Neural progenitor cell (in vitro differentiated cells): Measurements from ENCODE around the gene VPS37B. TPM values are rescaled to one million over a fixed set of nuclear protein-coding genes. Genes with fewer than 3 reads are reported as not detected.
"Not testable (repeated sequence)": the region's sequence is repeated elsewhere in the genome, so short reads cannot be mapped to it uniquely, and the experiment has no call there.

Experiments used
- DNase-seq: peaks from one replicate; pipeline ENCODE4 v3.0.0-alpha.2; 2016; ENCODE audit warnings: low spot score
- H2AFZ ChIP-seq: fragments of 200-600 bp; sonication (generic); replicated peaks from 2 replicates; pipeline ENCODE4 v1.6.1; 2016; ENCODE audit warnings: antibody characterized with exemption
- H3F3A ChIP-seq: fragments of 200-600 bp; sonication (generic); 2 replicates; pipeline ENCODE4 v1.6.1; 2016; ENCODE audit warnings: antibody characterized with exemption, low read depth
- H3K27ac ChIP-seq: fragments of 200-600 bp; sonication (generic); 2 replicates; pipeline ENCODE4 v1.5.1; 2016; ENCODE audit warnings: mild to moderate bottlenecking
- H3K27me3 ChIP-seq: fragments of 200-600 bp; sonication (generic); 2 replicates; pipeline ENCODE4 v1.6.1; 2016; ENCODE audit warnings: mild to moderate bottlenecking, moderate library complexity
- H3K36me3 ChIP-seq: fragments of 200-600 bp; sonication (generic); 2 replicates; pipeline ENCODE4 v1.5.1; 2016
- H3K4me1 ChIP-seq: fragments of 200-600 bp; sonication (generic); 2 replicates; pipeline ENCODE4 v1.6.1; 2016; ENCODE audit warnings: mixed run types
- H3K4me2 ChIP-seq: fragments of 200-600 bp; sonication (generic); 2 replicates; pipeline ENCODE4 v1.6.1; 2016
- H3K4me3 ChIP-seq: fragments of 200-600 bp; sonication (generic); 2 replicates; pipeline ENCODE4 v1.5.1; 2016
- H3K79me2 ChIP-seq: fragments of 200-600 bp; sonication (generic); 2 replicates; pipeline ENCODE4 v1.6.1; 2016; ENCODE audit warnings: low read depth
- H3K9ac ChIP-seq: fragments of 200-600 bp; sonication (generic); 2 replicates; pipeline ENCODE4 v1.6.1; 2016
- H3K9me3 ChIP-seq: fragments of 200-600 bp; sonication (generic); 2 replicates; pipeline ENCODE4 v1.5.1; 2016; ENCODE audit warnings: low read depth
- H4K20me1 ChIP-seq: fragments of 200-600 bp; sonication (generic); 2 replicates; pipeline ENCODE4 v1.6.1; 2016; ENCODE audit warnings: low read depth
- H3K27ac Mint-ChIP-seq: 3 replicates; pipeline ENCODE4 v1.8.0; 2021; ENCODE audit warnings: mixed read lengths
- H3K27me3 Mint-ChIP-seq: 2 replicates; pipeline ENCODE4 v1.8.0; 2022; ENCODE audit warnings: low read depth, mild to moderate bottlenecking, inconsistent platforms, moderate library complexity, mixed read lengths; ENCODE audit not compliant: insufficient read depth
- H3K36me3 Mint-ChIP-seq: 3 replicates; pipeline ENCODE4 v1.8.0; 2021; ENCODE audit warnings: mixed read lengths
- H3K4me1 Mint-ChIP-seq: 3 replicates; pipeline ENCODE4 v1.8.0; 2021; ENCODE audit warnings: mixed read lengths
- H3K4me3 Mint-ChIP-seq: 3 replicates; pipeline ENCODE4 v1.8.0; 2021; ENCODE audit warnings: mild to moderate bottlenecking, moderate library complexity, mixed read lengths
- H3K9me3 Mint-ChIP-seq: 3 replicates; pipeline ENCODE4 v1.8.0; 2020; ENCODE audit warnings: mixed read lengths
- EZH2 ChIP-seq: fragments of 200-600 bp; sonication (generic); IDR thresholded peaks from 2 replicates; pipeline ENCODE4 v1.6.1; 2017; ENCODE audit warnings: antibody characterized with exemption, mild to moderate bottlenecking, moderate library complexity
- EZH2phosphoT487 ChIP-seq: fragments of 200-600 bp; sonication (generic); IDR thresholded peaks from 2 replicates; pipeline ENCODE4 v1.6.1; 2017; ENCODE audit warnings: antibody characterized with exemption
- total RNA-seq: library from RNA; depleted of rRNA; stranded (reverse); fragments of >200 nt; gene quantifications from 2 replicates; pipeline ENCODE4 v1.2.3, GENCODE V29; 2015; ENCODE audit warnings: low replicate concordance
- TF ChIP-seq, protein P1 (sequence below): fragments of 200-600 bp; sonication (generic); IDR thresholded peaks from 2 replicates; pipeline ENCODE4 v1.5.1; 2017; ENCODE audit warnings: antibody characterized with exemption, mild to moderate bottlenecking

The VPS37B gene
- total RNA-seq, 1 donor from 2014 or later: 19.4 TPM

- Mint-ChIP-seq H3K9me3 (no peaks in the 10 kb centered on the region), H3K4me3 (peak overlapping the region; percentile 92), H3K36me3 (peaks cover 2% of the 10 kb centered on the region), H3K4me1 (peaks cover 65% of the 10 kb centered on the region), H3K27ac (peak overlapping the region; percentile 57), H3K27me3 (peaks cover 17% of the 10 kb centered on the region)
- Histone ChIP-seq H3K27me3 (peaks cover 64% of the 10 kb centered on the region), H3K79me2 (peaks cover 50% of the 10 kb centered on the region), H3K36me3 (no peaks in the 10 kb centered on the region), H3K9me3 (no peaks in the 10 kb centered on the region), H3K27ac (no peak overlapping the region), H2AFZ (peak overlapping the region; percentile 58), H3K4me2 (peak overlapping the region; percentile 94), H3K4me3 (peak overlapping the region; percentile 80), H3K9ac (peak overlapping the region; percentile 63), H3K4me1 (peaks cover 35% of the 10 kb centered on the region), H4K20me1 (peaks cover 47% of the 10 kb centered on the region), H3F3A (peaks cover 29% of the 10 kb centered on the region)
- TF ChIP-seq, protein P1, sequence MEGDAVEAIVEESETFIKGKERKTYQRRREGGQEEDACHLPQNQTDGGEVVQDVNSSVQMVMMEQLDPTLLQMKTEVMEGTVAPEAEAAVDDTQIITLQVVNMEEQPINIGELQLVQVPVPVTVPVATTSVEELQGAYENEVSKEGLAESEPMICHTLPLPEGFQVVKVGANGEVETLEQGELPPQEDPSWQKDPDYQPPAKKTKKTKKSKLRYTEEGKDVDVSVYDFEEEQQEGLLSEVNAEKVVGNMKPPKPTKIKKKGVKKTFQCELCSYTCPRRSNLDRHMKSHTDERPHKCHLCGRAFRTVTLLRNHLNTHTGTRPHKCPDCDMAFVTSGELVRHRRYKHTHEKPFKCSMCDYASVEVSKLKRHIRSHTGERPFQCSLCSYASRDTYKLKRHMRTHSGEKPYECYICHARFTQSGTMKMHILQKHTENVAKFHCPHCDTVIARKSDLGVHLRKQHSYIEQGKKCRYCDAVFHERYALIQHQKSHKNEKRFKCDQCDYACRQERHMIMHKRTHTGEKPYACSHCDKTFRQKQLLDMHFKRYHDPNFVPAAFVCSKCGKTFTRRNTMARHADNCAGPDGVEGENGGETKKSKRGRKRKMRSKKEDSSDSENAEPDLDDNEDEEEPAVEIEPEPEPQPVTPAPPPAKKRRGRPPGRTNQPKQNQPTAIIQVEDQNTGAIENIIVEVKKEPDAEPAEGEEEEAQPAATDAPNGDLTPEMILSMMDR: no peak
- TF ChIP-seq EZH2: no peak
- TF ChIP-seq EZH2phosphoT487: no peak
- DNase-seq: no peak
Measured at GRCh38 chr12:122895320-122895703, 612 bp downstream of the VPS37B start.

DNA sequence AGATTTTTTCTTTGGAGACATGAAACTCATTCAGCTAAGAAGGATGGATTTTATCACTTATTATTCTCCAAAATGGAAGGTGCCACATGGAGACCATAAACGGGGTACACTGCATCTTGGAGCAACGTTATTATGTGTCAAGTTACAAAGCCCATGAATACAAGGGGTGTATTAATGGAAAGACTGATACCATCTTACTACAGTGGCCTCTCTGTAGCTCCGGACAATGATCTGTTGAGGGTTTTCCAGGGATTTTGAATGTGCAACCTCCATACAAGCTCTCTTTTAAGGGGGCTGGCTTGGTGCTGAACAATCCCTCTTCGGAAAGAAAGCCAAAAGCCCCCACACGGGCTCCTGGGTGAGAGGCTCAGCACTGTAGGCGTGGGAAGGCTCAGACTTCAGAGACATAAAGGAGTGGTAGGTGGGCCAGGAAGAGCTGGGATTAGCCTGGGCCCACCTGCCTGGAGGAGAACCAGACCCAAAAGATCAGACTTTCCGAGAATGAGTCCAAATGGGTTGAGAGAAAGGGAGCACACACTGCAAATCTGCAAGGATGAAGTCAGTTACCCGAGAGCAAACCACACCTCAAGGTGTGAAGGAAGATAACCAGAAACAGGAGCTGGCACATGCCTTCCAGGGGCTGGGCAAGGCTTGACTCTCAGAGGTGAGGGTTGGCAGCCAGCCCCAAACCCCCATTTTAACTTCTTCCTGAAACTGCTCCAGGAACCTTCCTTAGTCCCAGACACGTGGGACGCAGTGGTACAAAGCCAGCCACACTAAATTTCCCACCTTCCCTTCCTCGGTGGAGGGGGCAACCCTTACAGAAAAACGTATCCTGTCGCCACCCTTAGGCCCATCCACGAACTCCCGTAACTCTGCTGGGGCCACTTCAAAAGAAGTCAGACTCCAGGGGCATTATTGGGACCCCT lies 1.5 kb downstream of the VPS37B start:
- peaks cover 57% of the 10 kb centered on the region for H3K79me2 ChIP-seq
- peaks cover 69% of the 10 kb centered on the region for H3K4me1 Mint-ChIP-seq

GRCh38 chr12:122893208-122894153 lies 2.4 kb downstream of the VPS37B start:
- H3K4me1 Mint-ChIP-seq: peaks cover 71% of the 10 kb centered on the region
- Histone ChIP-seq H2AFZ (no peak overlapping the region), H3K4me1 (peaks cover 38% of the 10 kb centered on the region), H3K36me3 (no peaks in the 10 kb centered on the region), H3K27ac (no peak overlapping the region), H3K9ac (no peak overlapping the region), H3K27me3 (peaks cover 47% of the 10 kb centered on the region), H3K79me2 (peaks cover 65% of the 10 kb centered on the region), H3F3A (peaks cover 29% of the 10 kb centered on the region), H4K20me1 (peaks cover 66% of the 10 kb centered on the region), H3K4me3 (no peak overlapping the region), H3K4me2 (peak overlapping the region; percentile 94), H3K9me3 (no peaks in the 10 kb centered on the region)
- H3K27ac Mint-ChIP-seq: peak overlapping the region; percentile 67
- H3K27me3 Mint-ChIP-seq: peaks cover 12% of the 10 kb centered on the region
- peaks cover 2% of the 10 kb centered on the region for H3K36me3 Mint-ChIP-seq
- H3K9me3 Mint-ChIP-seq: no peaks in the 10 kb centered on the region
- DNase-seq: no peak
- peak overlapping the region; percentile 92 for H3K4me3 Mint-ChIP-seq
- no peak for TF ChIP-seq EZH2phosphoT487
- no peak for TF ChIP-seq EZH2
- TF ChIP-seq, protein P1: no peak

More for the DNA sequence above, 1.5 kb downstream of the VPS37B start:
- Histone ChIP-seq H4K20me1 (peaks cover 56% of the 10 kb centered on the region), H3K4me3 (peak overlapping the region; percentile 80), H3K27ac (no peak overlapping the region), H2AFZ (no peak overlapping the region), H3K4me1 (peaks cover 36% of the 10 kb centered on the region), H3K27me3 (peaks cover 57% of the 10 kb centered on the region), H3K36me3 (no peaks in the 10 kb centered on the region), H3K9me3 (no peaks in the 10 kb centered on the region), H3K9ac (no peak overlapping the region), H3F3A (peaks cover 29% of the 10 kb centered on the region), H3K4me2 (peak overlapping the region; percentile 94)
- no peak for DNase-seq
- Mint-ChIP-seq H3K27me3 (peaks cover 12% of the 10 kb centered on the region), H3K27ac (peak overlapping the region; percentile 57), H3K4me3 (peak overlapping the region; percentile 92), H3K9me3 (no peaks in the 10 kb centered on the region), H3K36me3 (peaks cover 2% of the 10 kb centered on the region)
- no peak for TF ChIP-seq EZH2
- TF ChIP-seq, protein P1: no peak
- TF ChIP-seq EZH2phosphoT487: no peak

- H3K27ac ChIP-seq, H3K36me3 ChIP-seq, H3K36me3 Mint-ChIP-seq, DNase-seq, H3K4me3 ChIP-seq, H3K9ac ChIP-seq, H3K9me3 Mint-ChIP-seq, H2AFZ ChIP-seq, H3K9me3 ChIP-seq: not testable (repeated sequence)
- H3F3A ChIP-seq: peaks cover 29% of the 10 kb centered on the region
- Mint-ChIP-seq H3K27ac (peak overlapping the region; percentile 81), H3K4me1 (peaks cover 72% of the 10 kb centered on the region), H3K27me3 (peaks cover 11% of the 10 kb centered on the region), H3K4me3 (peak overlapping the region; percentile 69)
- peak overlapping the region; percentile 72 for H3K4me2 ChIP-seq
- peaks cover 73% of the 10 kb centered on the region for H4K20me1 ChIP-seq
- H3K27me3 ChIP-seq: peaks cover 47% of the 10 kb centered on the region
- peaks cover 72% of the 10 kb centered on the region for H3K79me2 ChIP-seq
- H3K4me1 ChIP-seq: peaks cover 46% of the 10 kb centered on the region
Measured at GRCh38 chr12:122892724-122893123, 3.2 kb downstream of the VPS37B start.
